Neural crest cell (in vitro differentiated cells): Measurements from ENCODE around the gene CERS6. TPM values are rescaled to one million over a fixed set of nuclear protein-coding genes. Genes with fewer than 3 reads are reported as not detected.

Experiments used
- DNase-seq: peaks from one replicate; pipeline ENCODE4 v3.0.0; 2021; ENCODE audit warnings: low read depth, mixed read lengths, low spot score
- H3K27ac Mint-ChIP-seq: one replicate; pipeline ENCODE4 v1.8.0; 2021; ENCODE audit warnings: mild to moderate bottlenecking, mixed read lengths; ENCODE audit not compliant: unreplicated experiment
- H3K27me3 Mint-ChIP-seq: 2 replicates; pipeline ENCODE4 v1.8.0; 2021; ENCODE audit warnings: low read depth, mild to moderate bottlenecking, mixed read lengths
- H3K36me3 Mint-ChIP-seq: 2 replicates; pipeline ENCODE4 v1.8.0; 2021; ENCODE audit warnings: low read depth, mild to moderate bottlenecking, mixed read lengths
- H3K4me1 Mint-ChIP-seq: 2 replicates; pipeline ENCODE4 v1.8.0; 2021; ENCODE audit warnings: mixed read lengths
- H3K4me3 Mint-ChIP-seq: one replicate; pipeline ENCODE4 v1.8.0; 2021; ENCODE audit warnings: mild to moderate bottlenecking, mixed read lengths
- H3K9me3 Mint-ChIP-seq: 2 replicates; pipeline ENCODE4 v1.8.0; 2021; ENCODE audit warnings: mixed read lengths
- CTCF ChIP-seq: fragments of 200-600 bp; sonication (generic); conservative IDR thresholded peaks from 2 replicates; pipeline ENCODE4 v1.5.0; 2021; ENCODE audit warnings: antibody characterized with exemption, mild to moderate bottlenecking
- total RNA-seq: library from RNA; stranded (reverse); gene quantifications from 2 replicates; pipeline ENCODE4 v1.2.1, GENCODE V29; 2021

The CERS6 gene
- total RNA-seq, 1 donor from 2014 or later = 27.4 TPM

- no peak for TF ChIP-seq CTCF
- no peak for DNase-seq
- peaks cover 10% of the 10 kb centered on the region for H3K36me3 Mint-ChIP-seq
- H3K4me1 Mint-ChIP-seq = peaks cover 27% of the 10 kb centered on the region
- peak overlapping the region; percentile 73 for H3K27ac Mint-ChIP-seq
- no peaks in the 10 kb centered on the region for H3K27me3 Mint-ChIP-seq
- peak overlapping the region; percentile 4 for H3K4me3 Mint-ChIP-seq
- peaks cover 14% of the 10 kb centered on the region for H3K9me3 Mint-ChIP-seq
Observed at GRCh38 chr2:168504323-168504722, 48.3 kb downstream of the CERS6 start.

- no peak overlapping the region for H3K27ac Mint-ChIP-seq
- DNase-seq = no peak
- no peak overlapping the region for H3K4me3 Mint-ChIP-seq
- H3K27me3 Mint-ChIP-seq = no peaks in the 10 kb centered on the region
- H3K36me3 Mint-ChIP-seq = no peaks in the 10 kb centered on the region
- no peaks in the 10 kb centered on the region for H3K9me3 Mint-ChIP-seq
- H3K4me1 Mint-ChIP-seq = peaks cover 27% of the 10 kb centered on the region
- TF ChIP-seq CTCF = no peak
Observed at GRCh38 chr2:168510125-168510756, 54.2 kb downstream of the CERS6 start.

- Mint-ChIP-seq H3K27ac (no peak overlapping the region), H3K36me3 (no peaks in the 10 kb centered on the region), H3K27me3 (no peaks in the 10 kb centered on the region), H3K4me3 (no peak overlapping the region), H3K4me1 (peaks cover 28% of the 10 kb centered on the region), H3K9me3 (no peaks in the 10 kb centered on the region)
- DNase-seq = no peak
- no peak for TF ChIP-seq CTCF
Observed at GRCh38 chr2:168514692-168515091, 58.6 kb downstream of the CERS6 start.

- Mint-ChIP-seq H3K4me1 (peaks cover 28% of the 10 kb centered on the region), H3K9me3 (no peaks in the 10 kb centered on the region), H3K36me3 (no peaks in the 10 kb centered on the region), H3K27ac (no peak overlapping the region), H3K27me3 (no peaks in the 10 kb centered on the region), H3K4me3 (no peak overlapping the region)
- no peak for DNase-seq
- TF ChIP-seq CTCF = no peak
Observed at GRCh38 chr2:168515502-168515901, 59.4 kb downstream of the CERS6 start.

GRCh38 chr2:168517816-168518215 lies 61.7 kb downstream of the CERS6 start:
- no peaks in the 10 kb centered on the region for H3K9me3 Mint-ChIP-seq
- H3K27ac Mint-ChIP-seq = no peak overlapping the region
- no peaks in the 10 kb centered on the region for H3K27me3 Mint-ChIP-seq
- no peak for TF ChIP-seq CTCF
- no peaks in the 10 kb centered on the region for H3K36me3 Mint-ChIP-seq
- peaks cover 34% of the 10 kb centered on the region for H3K4me1 Mint-ChIP-seq
- no peak for DNase-seq
- no peak overlapping the region for H3K4me3 Mint-ChIP-seq
